Measurements from ENCODE around the gene KANSL1L.

DNA sequence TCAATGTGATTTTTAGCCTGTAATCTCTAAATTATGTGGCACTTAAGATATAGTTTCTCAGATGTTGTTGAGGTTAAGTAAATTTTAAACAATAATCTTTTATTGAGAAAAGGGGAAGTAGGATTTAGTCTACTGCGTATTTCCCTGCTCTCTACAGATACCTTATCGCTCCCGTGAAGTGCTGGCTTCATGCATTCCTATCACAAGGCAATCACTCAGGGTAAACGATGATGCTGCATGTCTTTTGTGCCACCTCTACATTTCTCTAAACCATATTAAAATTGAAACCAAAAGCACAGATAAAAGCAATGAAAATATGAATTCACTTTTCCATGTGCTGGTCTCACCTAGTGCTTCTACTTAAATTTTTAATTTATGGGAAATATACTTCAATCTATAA is 183.2 kb downstream of the KANSL1L start:
- TF ChIP-seq CTCF (IDR thresholded peaks at IDR 0.05; ENCODE audit: low read length), result no peak
- no peak for TF ChIP-seq EZH2 (optimal IDR thresholded peaks at IDR 0.05; ENCODE audit: low read depth, low read length)
- TF ChIP-seq EZH2phosphoT487 (IDR thresholded peaks at IDR 0.05; ENCODE audit: low read length), result no peak

Data from MM.1S (cell line).